Measurements from ENCODE around the gene SLC44A3.
A peak's percentile ranks its signal among the peaks of the same experiment; 100 is the strongest.

The SLC44A3 gene

GRCh38 chr1:94912263-94913184 is 92.4 kb downstream of the SLC44A3 start:
- no peak for DNase-seq

GRCh38 chr1:94917251-94917650 is 97.1 kb downstream of the SLC44A3 start:
- no peak for DNase-seq

- no peak for DNase-seq
Observed at GRCh38 chr1:94919241-94920030, 99.3 kb downstream of the SLC44A3 start.

- no peak for DNase-seq
Observed at GRCh38 chr1:94920061-94920460, 99.9 kb downstream of the SLC44A3 start.

GRCh38 chr1:94921977-94922376 is 101.8 kb downstream of the SLC44A3 start:
- DNase-seq: no peak

- no peak for DNase-seq
Observed at GRCh38 chr1:94922761-94923331, 102.7 kb downstream of the SLC44A3 start.

- DNase-seq: no peak
Observed at GRCh38 chr1:94925004-94925403, 104.8 kb downstream of the SLC44A3 start.

- no peak for DNase-seq
Observed at GRCh38 chr1:94925561-94926125, 105.5 kb downstream of the SLC44A3 start.

GRCh38 chr1:94926126-94926914 is 106.2 kb downstream of the SLC44A3 start:
- no peak for DNase-seq

GRCh38 chr1:94926915-94927404 is 106.8 kb downstream of the SLC44A3 start, which contains the start of gene CNN3:
TSS of gene CNN3 (minus strand) at chr1:94927110. CDS start at chr1:94926894, 216 bp downstream.
- DNase-seq: peak; percentile 14

- DNase-seq: no peak
Observed at GRCh38 chr1:94927405-94928175, 107.4 kb downstream of the SLC44A3 start.

GRCh38 chr1:94928293-94928939 is 108.3 kb downstream of the SLC44A3 start:
- DNase-seq: no peak

GRCh38 chr1:94929351-94930217 is 109.4 kb downstream of the SLC44A3 start:
- DNase-seq: no peak

GRCh38 chr1:94931254-94931841 is 111.2 kb downstream of the SLC44A3 start:
- no peak for DNase-seq

- no peak for DNase-seq
Observed at GRCh38 chr1:94934551-94934950, 114.4 kb downstream of the SLC44A3 start.

- DNase-seq: no peak
Observed at GRCh38 chr1:94935034-94935433, 114.9 kb downstream of the SLC44A3 start.

- no peak for DNase-seq
Observed at GRCh38 chr1:94935476-94935875, 115.3 kb downstream of the SLC44A3 start.

- no peak for DNase-seq
Observed at GRCh38 chr1:94936861-94937620, 116.9 kb downstream of the SLC44A3 start.

Measured in inflammatory macrophage treated with lipopolysaccharide for 4 hours (primary cell).